H1 (cell line): Measurements from ENCODE around the gene WDFY4. TPM values are rescaled to one million over a fixed set of nuclear protein-coding genes. Genes with fewer than 3 reads are reported as not detected.

ENCODE experiments used
- ATF3 ChIP-seq: IDR thresholded peaks from 2 replicates; pipeline ENCODE4 v1.6.1; 2011; ENCODE audit warnings: low read depth, mild to moderate bottlenecking, low read length; ENCODE audit not compliant: insufficient read depth
- EGR1 ChIP-seq: IDR thresholded peaks from 2 replicates; pipeline ENCODE4 v1.6.1; 2011; ENCODE audit warnings: low read depth, low read length, borderline replicate concordance
- JUND ChIP-seq: IDR thresholded peaks from 2 replicates; pipeline ENCODE4 v1.6.1; 2011; ENCODE audit warnings: mild to moderate bottlenecking, improper control_type of control experiment, low read length
- MAFK ChIP-seq: IDR thresholded peaks from 2 replicates; pipeline ENCODE4 v1.6.1; 2012; ENCODE audit warnings: low read depth, mild to moderate bottlenecking, improper control_type of control experiment, low read length
- SIRT6 ChIP-seq: IDR thresholded peaks from one replicate; pipeline ENCODE4 v1.7.1; 2012; ENCODE audit warnings: low read length, inconsistent platforms
- SIX5 ChIP-seq: IDR thresholded peaks from 2 replicates; pipeline ENCODE4 v1.6.1; 2011; ENCODE audit warnings: mild to moderate bottlenecking, low read depth, low read length
- polyA plus RNA-seq, 7 experiments: library from polyadenylated mRNA; depleted of rRNA in 3 of 7; stranded (reverse) in 5 of 7; unstranded in 2 of 7; fragments of >200 nt in 5 of 7; fragments of 200-250 nt in 2 of 7; gene quantifications; 1 replicate in 5 of 7; 2 replicates in 1 of 7; 4 replicates in 1 of 7; pipeline versions ENCODE4 v1.2.1 to v1.2.3, GENCODE V29; 2011 to 2013; ENCODE audit warnings: missing spikeins in 2 of 7, mixed read lengths in 2 of 7
- total RNA-seq: library from RNA; stranded (reverse); fragmentation: NEBNext Ultra II Directional; extraction: Animal tissue kit (Norgen Biotek cat#: 25700); gene quantifications from 2 replicates; pipeline ENCODE4 v1.2.1, GENCODE V29; 2021

The WDFY4 gene
- total and polyA plus RNA-seq, 2 of the 8 experiments (the other 6 are each of a cell fraction or from before 2014, with no cell fraction given) = not detected

- TF ChIP-seq ATF3 = no peak
- TF ChIP-seq EGR1 = no peak
- no peak for TF ChIP-seq JUND
- TF ChIP-seq MAFK = no peak
- no peak for TF ChIP-seq SIX5
- TF ChIP-seq SIRT6 = no peak
Observed at GRCh38 chr10:49007129-49007528, 322.5 kb downstream of the WDFY4 start (continued).
